Esophagus squamous epithelium (tissue), 4 donors: ENCODE data around the gene VSTM4.

Experiments used
- CTCF ChIP-seq, 6 experiments: fragments of 450-650 bp in 4 of 6; fragments of 200-600 bp in 2 of 6; sonication (generic) in 2 of 6; IDR thresholded peaks; one replicate each; pipeline ENCODE4 v1.5.1; 2016 to 2019; ENCODE audit warnings: antibody characterized with exemption in 6 of 6, mild to moderate bottlenecking in 4 of 6, moderate library complexity in 4 of 6
- POLR2A ChIP-seq, 4 donors: fragments of 450-650 bp; IDR thresholded peaks; one replicate each; pipeline ENCODE4 v1.6.1; 2017; ENCODE audit warnings: antibody characterized with exemption in 4 of 4, mild to moderate bottlenecking in 4 of 4, moderate library complexity in 3 of 4

DNA sequence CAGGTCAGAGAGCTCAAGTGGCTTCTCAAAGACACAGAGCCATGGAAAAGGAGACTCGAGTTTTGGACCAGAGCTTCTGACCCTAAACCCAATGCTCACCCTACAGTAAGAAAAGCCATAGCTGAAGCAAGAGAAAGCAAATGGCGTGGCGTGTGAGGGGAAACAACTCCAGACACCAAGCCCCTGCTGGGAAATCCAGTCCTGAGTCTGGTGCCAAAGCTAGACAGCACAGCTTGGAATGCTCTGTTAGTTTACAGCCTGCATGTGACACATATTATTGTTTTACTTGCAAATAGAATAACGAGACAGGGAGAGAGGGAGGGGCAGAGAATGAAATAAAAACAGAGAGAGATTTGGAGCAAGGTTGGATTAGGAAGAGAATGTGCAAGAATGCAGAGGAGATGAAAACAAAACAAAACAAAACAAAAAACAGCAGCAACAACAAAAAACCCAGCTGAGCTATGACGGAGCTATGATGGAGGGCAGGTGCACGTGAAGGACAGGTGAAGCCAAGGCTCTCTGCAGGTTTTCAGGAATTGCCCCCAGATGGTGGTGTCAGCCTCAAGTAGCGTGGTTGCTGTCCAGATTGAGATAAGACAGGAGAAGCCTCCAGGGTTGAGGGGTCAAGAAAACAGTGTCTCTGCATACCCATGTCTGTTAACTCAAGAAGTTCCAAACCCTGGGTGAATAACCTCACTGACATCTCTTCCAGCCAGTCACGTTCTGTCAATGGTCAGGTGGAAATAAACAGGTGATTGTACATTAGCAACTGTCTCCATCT lies 105.9 kb downstream of the VSTM4 start:
- TF ChIP-seq POLR2A (IDR thresholded peaks at IDR 0.05): no peak
- no peak for TF ChIP-seq CTCF (IDR thresholded peaks at IDR 0.05)
